HG02885 (cell line): Measurements from ENCODE around the gene UBE2J2.
"Not testable (repeated sequence)": the region's sequence is repeated elsewhere in the genome, so short reads cannot be mapped to it uniquely, and the experiment has no call there.

Source experiments
- ATAC-seq: cut with Tn5 transposase; IDR thresholded peaks from one replicate; pipeline ENCODE4 v1.9.1; 2021; ENCODE audit warnings: mild to moderate bottlenecking; ENCODE audit not compliant: unreplicated experiment, poor library complexity

Gene UBE2J2

GRCh38 chr1:1273512-1274298 lies at the start of gene UBE2J2:
Gene UBE2J2, minus strand, starts transcription at chr1:1273854. Its CDS starts 5,862 bp downstream, at chr1:1267992.
- ATAC-seq = peak; percentile 91

GRCh38 chr1:1322952-1323351 lies 49.3 kb upstream of the UBE2J2 start:
- ATAC-seq = no peak

GRCh38 chr1:1322418-1322817 lies 48.8 kb upstream of the UBE2J2 start:
- no peak for ATAC-seq

GRCh38 chr1:1321477-1321876 lies 47.8 kb upstream of the UBE2J2 start:
- no peak for ATAC-seq

- no peak for ATAC-seq
These were observed 47.2 kb upstream of the UBE2J2 start for GRCh38 chr1:1320666-1321448.

GRCh38 chr1:1319646-1319941 lies 45.9 kb upstream of the UBE2J2 start:
- ATAC-seq = no peak

- no peak for ATAC-seq
These were observed 45.4 kb upstream of the UBE2J2 start for GRCh38 chr1:1318777-1319645.

GRCh38 chr1:1318131-1318652 lies 44.5 kb upstream of the UBE2J2 start:
- ATAC-seq = no peak

GRCh38 chr1:1317420-1317819 lies 43.8 kb upstream of the UBE2J2 start:
- ATAC-seq = no peak

GRCh38 chr1:1316199-1316598 lies 42.5 kb upstream of the UBE2J2 start:
- not testable (repeated sequence) for ATAC-seq

GRCh38 chr1:1315435-1315954 lies 41.8 kb upstream of the UBE2J2 start:
- no peak for ATAC-seq

- no peak for ATAC-seq
These were observed 41.2 kb upstream of the UBE2J2 start for GRCh38 chr1:1314678-1315335.

- ATAC-seq = no peak
These were observed 40.6 kb upstream of the UBE2J2 start for GRCh38 chr1:1314237-1314586.

GRCh38 chr1:1313500-1314236 lies 40.0 kb upstream of the UBE2J2 start:
- ATAC-seq = no peak

GRCh38 chr1:1312450-1313314 lies 39.0 kb upstream of the UBE2J2 start:
- no peak for ATAC-seq

GRCh38 chr1:1311107-1312104 lies 37.8 kb upstream of the UBE2J2 start:
- ATAC-seq = no peak

GRCh38 chr1:1310476-1311053 lies 36.9 kb upstream of the UBE2J2 start:
- ATAC-seq = no peak
